HTERT RPE-1 (cell line): ENCODE data around the gene ARL14.

Source experiments
- in situ Hi-C: fragments of 300-500 bp; cut with MboI; formaldehyde crosslinking; loops from 4 replicates; pipeline ENCODE4 v1.14.3; 2020; ENCODE audit warnings: low sequenced_read_pairs

ARL14 gene

DNA sequence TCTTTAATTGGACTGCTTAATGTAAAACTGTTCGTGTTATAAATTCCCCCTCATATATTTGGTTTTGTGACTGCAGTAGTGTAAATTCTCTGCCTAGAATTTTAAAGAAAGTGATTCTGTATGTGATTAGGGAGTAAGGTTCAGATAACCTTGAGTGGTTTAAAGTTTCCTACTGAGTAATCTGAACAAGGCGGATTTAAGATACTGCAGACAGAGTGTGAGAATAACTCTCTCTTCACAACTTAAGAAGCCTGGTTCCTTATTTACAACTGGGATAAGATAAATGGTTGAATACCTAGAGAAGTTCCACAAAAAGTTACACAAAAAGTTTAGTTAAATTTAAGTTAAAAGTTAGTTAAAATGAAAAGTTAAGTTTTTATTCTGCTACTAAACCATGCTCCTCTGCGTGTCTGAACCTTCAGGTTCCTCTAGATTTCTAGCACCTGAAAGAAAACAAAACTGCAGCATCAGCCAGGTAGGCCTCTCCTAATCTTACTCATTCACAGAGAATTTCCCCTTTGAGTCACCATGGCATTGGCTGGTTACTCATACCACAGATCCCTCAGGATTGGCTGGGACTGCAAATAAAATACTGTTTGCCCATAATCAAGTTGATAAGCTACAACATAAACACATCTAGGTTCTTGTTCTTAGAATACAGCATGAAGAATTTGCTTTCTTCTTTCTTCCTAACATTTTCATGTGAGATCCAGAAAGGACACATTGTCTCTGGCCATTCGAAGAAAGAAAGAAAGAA is at the start of gene ARL14:
Gene ARL14, plus strand, starts transcription at position 614 of the 757 bp plus-strand sequence. CDS start 187 bp downstream, outside the sequence.
- in situ Hi-C loops = no loop called here

DNA sequence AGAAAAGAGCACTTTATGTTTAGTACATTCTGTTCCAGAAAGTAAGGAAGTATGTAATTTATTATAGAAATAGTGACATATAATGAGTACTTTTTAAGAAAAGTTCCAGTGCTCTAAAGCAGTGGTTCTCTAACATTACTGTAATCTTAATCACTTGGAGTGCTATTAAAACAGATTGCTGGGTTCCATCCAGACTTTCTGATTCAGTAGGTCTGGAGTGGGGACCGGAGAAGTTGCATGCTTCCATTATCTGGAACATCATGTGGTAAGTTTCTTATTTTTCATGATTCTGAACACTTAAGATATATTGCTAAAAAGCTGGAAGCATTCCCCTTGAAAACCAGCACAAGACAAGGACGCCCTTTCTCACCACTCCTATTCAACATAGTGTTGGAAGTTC is 47.5 kb upstream of the ARL14 start:
- in situ Hi-C loops = no loop called here

DNA sequence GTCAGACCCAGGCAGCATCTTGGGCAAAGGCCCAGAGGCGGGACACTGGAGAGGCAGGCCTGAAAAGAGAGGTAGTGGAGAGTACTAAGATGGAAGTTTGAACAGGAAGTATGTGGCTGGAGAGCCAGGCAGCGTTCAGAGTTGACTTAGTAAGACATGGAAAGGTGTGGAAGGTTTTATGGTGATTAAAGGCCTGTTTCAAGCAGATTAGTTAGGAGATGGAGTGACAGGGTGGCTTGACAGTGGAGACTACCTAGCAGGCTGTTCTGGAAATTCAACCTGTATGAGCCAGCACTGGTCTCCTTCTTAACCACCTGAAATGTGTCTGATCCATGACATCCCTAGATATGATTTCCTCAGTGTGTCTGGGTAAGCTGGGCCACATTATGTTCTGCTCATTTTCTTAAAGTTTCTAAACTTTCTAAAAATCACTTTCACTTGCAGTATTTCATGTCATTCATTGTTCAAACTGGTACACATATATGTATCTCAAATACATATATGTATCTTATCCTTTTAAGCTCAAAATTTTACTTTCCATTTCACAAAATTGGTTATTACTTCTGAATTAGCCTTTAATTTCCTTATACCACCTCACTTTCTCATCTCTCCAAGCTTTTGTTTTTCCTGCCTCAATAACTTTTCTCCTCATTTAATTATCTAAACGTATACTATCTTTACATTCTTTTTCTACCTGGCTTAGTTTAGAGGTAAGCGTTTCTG is 43.4 kb upstream of the ARL14 start:
- in situ Hi-C loops = no loop called here

DNA sequence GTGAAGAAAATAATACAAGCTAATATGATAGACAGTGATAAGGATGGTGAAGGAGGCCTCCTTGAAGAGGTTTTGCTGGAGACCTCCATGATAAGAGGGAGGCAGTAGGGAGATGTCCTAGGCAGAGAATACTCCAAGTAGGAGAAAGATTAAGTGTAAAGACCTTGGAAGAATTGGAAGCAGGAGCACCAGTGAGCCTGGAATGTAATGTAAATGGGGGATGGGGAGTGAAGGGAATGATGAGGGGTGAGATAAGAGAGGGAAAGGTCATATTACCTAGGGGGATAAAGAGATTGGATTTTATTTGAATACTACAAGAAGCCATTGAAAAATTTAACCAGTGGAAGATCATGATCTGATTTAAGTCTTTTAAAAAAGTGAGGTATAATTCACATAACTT is 41.7 kb upstream of the ARL14 start:
- in situ Hi-C loops = no loop called here

DNA sequence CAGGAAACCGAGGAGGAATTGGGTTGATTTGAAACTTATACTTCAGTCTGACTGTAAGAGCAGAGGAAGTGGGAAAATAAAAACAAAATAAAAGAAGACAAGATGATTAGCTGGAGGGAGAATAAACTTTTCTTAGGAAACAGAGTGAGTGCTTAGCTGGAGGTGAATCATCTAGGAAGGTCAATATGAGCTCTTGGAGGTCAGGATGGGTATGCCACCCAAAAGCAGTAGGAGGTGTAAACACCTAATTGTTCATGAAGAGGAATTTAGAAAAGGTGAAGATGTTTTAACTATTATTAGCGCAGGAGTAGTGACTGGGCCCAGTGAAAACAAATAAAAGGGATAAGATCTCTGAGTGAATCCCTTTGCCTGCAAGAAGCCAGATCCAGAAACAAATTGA is 39.9 kb upstream of the ARL14 start:
- in situ Hi-C loops = no loop called here

DNA sequence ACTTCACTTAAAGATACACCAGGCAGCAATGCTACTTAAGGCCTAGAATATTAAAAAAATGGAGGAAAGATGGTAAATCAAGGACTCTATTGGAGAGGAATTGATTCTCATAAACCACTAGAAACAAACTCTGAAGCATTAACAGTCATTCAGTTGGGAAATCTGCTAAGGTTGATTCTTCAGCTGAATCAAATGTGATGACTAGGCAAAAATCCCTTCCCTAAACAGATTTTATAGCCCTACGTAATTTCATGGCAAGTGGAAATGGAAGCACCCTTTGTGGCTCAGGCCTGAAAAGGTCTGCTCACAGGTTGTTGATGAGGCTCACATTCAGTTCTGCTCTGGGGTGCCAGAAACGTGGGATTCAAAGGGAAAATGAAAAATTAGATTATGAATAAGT is 38.8 kb upstream of the ARL14 start:
- in situ Hi-C loops = no loop called here

DNA sequence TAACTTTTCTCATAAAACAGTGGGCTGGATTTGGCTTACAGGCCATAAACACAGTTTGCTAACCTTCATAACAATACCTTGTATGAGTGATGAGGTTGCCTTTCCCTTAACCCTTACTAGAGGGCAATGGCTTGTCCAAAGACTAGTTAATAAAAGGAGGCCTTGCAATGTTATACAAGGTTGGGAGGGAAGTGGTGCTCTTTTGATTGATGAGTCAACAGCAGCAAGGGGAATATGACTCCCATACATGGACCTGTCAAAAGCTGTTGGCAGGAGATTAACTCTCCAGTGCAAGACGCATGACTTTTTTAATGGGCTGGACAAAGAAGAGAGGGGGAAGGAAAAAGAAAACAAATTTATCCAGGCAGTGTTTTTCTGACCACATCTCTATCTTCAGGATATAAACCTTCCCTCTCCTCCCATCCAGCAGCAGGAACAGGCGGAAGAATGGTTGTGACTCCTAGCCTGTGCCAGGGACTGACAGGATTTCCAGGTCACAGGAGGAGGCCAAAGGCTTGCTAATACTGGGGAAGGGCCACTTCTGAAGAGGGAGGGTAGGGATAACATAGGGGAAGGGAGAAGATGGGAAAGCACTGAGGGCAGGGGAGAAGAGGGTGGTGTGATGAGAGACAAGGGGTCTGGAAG is 35.2 kb upstream of the ARL14 start:
- in situ Hi-C loops = no loop called here

DNA sequence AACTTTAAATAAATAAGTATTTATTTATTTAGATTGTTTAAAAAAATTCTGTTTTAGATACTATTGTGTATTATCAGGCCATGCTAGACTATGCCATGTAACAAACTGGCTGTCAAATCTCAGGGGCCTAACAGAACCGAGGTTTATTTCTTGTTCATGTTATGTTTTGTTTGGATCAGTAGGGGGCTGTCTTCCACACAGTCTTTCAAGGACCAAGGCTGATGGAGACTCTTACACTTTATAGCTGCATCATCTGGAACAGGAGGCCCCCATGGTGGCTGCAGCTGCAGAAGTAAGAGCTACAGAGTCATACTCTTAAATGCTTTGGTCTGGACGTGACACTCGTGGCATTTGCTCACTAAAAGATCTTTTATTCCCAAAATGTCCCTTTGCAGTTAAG is 33.0 kb upstream of the ARL14 start:
- in situ Hi-C loops = no loop called here

DNA sequence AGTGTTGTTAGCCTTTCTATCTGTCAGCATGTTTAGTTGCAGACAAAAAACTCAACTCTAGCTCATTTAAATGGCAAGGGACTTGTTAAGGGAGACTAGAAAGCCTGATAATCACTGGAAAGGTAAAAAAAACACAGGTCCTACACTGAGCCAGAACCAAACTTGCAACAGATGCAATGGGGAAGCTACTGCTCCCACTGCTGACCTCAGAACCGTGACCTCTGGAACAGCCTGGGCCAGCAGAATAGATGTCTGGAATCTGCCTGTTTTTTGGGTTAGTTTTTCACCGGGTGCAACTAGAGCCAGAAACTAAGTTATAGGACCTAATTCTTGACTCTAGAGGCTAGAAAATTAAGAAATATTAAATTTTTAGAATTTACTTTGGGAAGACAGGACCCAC is 32.5 kb upstream of the ARL14 start:
- in situ Hi-C loops = no loop called here

DNA sequence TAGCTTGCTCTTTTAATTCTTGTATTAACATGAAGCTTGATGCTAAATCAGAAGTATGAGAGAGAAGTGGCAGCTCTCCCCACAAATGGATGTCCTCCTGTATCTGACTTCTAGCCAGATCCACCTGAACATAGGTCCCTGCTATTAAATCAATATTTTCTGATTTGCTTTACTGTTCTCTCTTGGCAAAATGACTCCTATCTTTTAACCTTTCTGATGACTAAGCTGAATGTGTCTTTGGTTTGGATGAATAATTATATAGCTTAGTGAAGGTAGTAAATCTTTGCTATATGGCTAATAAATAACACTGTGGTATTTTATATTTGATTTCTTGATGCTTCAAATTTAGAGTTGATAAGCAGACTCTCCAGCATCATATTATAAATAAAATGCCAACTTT is 28.3 kb upstream of the ARL14 start:
- in situ Hi-C loops = no loop called here

DNA sequence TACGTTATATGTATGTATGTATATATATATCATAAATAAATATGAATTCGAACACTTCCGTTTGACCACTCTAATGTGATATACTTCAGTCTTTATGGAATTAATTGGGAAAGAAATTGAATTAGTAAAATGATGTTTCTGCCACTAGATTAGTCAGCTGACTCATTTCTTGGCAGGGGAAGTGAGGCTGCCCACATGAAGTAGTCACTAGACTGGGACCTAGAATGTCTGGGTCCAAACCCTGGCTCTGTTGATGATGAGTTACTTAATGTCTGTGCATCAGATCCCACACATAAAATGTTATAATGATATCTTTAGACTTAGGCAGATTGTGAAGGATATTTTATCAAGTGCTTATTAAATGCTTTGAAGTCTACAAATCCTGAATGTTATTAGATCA is 27.4 kb upstream of the ARL14 start:
- in situ Hi-C loops = no loop called here

DNA sequence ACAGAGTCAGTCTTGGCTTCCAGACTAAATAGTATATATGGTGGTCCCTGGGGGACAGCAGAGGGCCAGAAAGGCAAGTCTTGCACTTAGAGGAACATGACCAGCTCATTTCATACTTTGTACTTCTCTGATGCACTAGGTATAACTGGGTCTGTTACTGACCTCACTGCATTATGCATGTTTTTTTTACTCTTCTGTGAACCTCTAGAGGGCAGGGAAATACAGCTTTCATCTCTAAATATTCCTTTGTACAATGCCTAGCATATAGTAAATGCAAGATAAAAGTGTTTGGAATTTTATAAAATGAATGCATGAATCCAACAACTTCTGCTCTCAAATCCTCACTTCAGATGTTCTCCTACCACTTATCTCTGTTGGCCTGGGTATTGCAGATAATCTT is 23.4 kb upstream of the ARL14 start:
- in situ Hi-C loops = no loop called here

DNA sequence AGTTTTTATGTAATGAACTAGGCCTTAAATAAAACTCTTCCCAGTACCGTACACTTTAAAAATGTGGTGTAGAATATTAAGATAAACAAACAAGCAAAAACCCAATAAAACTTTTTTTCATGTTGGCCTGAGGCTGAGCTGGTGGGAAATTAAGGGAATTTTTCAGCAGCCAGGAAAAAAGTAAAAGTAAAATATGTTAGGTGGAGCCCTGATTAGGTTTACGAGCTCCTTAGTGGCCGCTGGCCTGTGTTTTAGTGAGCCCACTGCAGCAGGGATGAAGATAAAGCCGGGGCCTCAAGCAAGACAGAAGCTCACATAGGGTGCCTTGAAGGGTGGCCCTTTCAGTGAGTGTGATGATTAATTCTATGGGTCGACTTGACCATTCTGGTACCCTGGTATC is 16.1 kb upstream of the ARL14 start:
- in situ Hi-C loops = no loop called here

DNA sequence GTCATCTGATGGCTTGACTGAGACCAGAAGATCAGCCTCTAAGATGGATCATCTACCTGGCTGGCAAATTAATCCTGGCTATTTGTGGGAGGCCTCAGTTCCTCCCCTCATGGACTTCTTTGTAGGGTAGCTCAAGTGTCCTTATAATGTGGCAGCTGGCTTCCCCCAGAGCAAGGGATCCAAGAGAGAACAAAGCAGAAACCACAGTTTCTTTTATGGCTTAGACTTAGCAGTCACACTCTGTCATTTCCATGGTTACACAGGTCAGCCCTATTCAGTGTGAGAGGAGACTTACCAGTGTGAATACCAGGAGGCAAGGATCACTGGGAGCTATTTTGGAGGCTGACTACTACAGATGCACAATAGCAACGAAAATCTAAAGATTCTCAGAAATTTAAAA is 15.3 kb upstream of the ARL14 start:
- in situ Hi-C loops = no loop called here

DNA sequence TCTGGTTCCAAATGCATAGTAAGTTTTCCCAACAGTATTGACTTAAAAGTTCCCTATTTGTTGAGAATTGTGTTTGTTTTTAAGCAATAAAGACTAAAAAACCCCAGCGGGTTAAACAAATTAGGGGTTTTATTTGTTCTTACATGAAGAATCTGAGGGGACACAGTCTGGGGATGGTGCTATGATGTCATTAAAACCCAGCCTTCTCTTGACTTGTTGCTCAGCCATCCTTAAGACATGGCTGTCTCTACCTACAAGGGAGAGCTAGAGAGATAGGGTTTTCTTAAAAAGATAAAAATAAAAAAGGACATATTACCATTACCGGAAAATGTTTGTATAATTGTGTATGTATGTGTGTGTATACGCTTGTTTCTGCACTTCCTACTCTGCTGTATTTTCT is 11.7 kb upstream of the ARL14 start:
- in situ Hi-C loops = no loop called here

DNA sequence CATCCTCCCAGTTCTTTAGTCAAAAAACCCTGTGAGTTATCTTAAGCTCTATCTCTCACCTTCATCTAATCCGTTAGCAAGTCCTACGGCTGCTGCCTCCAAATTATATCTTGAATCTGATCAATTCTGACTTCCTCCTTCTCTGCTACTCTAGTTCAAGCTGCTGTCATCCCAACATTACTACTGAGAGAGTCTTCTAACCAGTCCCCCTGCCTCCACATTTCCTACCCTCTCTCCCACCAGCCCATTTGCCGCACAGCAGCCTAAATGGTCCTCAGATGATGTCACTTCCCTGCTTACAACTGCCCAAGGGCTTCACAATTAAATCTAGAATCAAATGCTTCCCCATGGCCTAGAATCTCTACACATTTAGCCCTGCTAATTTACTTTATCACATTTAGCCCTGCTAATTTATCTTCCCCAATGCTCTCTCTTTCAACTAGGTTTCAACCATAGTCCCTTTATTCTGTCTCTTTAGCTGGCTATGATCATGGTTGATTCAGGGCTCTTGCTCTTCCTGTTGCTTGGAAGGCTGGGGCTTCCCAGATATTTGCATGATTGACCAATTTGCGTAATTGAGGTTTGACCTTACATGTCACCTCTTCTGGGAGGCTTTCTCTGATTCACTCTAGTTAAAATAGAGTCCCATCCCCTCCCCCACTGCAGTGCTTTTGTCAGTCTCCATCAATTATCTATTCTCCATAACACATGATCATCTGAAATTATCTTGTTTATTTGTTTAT is 11.0 kb upstream of the ARL14 start:
- in situ Hi-C loops = no loop called here

DNA sequence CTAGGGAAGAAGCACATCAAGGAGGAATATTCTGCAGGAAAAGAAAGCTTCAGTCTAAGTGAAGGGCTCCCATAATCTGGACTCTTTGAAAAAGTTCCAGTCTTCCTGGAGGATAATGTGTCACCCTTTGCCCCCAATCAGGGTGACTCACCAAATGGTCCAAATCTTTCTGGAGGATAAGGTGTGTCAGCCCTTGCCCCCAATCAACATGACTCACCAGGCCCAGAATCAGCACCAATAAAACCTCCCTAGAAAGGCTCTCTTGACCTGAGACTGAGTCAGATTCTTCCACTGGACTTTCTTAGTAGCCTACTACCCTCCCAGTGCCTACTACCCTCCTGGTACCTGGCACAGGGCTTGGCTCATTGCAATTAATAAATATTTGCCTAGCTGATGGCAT is 9.5 kb upstream of the ARL14 start:
- in situ Hi-C loops = no loop called here

DNA sequence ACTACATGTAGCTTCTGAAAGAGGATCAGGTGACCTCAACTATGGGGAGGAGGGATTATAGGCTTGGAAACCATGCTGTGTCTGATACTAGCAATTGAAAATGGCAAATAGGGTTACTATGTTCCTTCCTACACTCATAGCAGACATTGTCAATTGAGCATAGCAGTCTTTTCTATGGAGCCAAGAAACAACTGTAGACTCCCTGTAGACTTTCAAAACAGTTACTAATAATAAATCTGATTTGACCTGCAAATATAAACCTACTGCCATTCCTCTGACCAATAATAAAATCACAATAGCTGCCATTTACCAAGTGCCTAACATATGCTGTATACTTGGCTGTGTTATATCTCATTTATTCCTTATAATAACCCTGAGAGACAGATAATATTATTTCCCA is 8.5 kb upstream of the ARL14 start:
- in situ Hi-C loops = no loop called here

DNA sequence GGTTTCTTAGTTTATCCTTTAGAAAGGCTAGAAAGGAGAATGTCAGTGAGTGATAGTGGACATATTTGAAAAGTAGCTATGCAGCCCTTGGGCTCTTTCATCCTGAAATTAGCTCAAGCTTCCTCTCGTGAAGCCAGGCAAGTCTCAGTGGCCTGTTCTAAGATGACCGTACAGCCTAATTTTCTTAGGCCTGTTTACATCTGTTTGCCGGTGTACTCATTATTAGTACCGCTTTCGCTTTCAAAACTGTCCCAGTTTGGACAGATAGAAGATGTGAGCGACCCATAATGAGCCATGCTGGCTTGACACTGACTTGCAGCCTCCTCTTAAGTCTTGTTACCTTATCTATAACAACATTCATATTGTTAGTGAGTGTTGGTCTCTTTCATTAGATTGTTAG is 5.7 kb upstream of the ARL14 start:
- in situ Hi-C loops = no loop called here

DNA sequence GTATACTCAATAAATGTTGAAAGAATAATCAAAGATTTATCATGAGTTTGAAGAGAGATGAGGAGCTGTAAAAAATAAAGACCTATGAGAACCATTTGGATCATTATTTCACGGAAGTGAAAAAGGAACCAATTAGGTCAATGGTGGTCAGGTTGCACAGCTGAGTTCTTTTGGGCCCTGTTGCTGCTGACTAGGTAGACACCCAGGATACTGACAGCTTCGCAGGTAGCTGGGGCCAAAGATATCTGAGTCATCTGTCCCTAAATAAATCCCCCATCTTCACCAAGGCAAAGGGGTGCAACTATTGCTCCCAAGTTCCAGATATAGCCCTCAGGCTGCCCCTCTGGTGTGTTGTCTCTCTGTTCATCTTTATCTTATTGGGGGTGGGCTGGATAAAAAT is 5.0 kb upstream of the ARL14 start:
- in situ Hi-C loops = no loop called here

DNA sequence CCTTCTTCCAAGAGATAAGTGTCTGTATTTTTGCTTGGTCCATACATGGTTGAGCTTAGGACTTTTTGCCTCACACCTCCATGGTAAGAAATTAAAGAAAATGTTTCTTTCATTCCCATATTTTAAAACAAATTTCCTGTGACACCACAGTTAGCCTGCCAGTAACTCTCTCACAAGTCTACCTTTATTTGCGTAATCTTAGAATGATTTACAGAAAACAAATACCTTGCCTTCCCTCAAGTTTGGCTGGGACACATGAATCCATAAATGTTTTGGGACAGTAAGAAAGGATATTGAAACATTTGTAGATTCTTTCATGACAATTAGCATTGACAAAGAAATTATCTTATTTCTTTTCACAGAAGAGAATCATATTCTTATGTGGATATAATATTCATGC is 3.8 kb upstream of the ARL14 start:
- in situ Hi-C loops = no loop called here
